Right atrium auricular region (tissue), 2 donors: Measurements from ENCODE around the gene LINC01488. TPM values are rescaled to one million over a fixed set of nuclear protein-coding genes. Genes with fewer than 3 reads are reported as not detected.
A peak's percentile ranks its signal among the peaks of the same experiment; 100 is the strongest.

ENCODE experiments used
- DNase-seq: peaks from one replicate; pipeline ENCODE4 v3.0.0-alpha.2; 2019; ENCODE audit warnings: low spot score
- H3K27ac ChIP-seq, 2 donors: fragments of 200-600 bp; sonication (generic); 1 replicate in 1 of 2; 2 replicates in 1 of 2; pipeline ENCODE4 v1.5.1; 2016 to 2019
- H3K27me3 ChIP-seq, 2 donors: fragments of 200-600 bp; sonication (generic); one replicate each; pipeline versions ENCODE4 v1.5.1 to v1.6.0; 2017 to 2019
- H3K36me3 ChIP-seq: fragments of 200-600 bp; sonication (generic); one replicate; pipeline ENCODE4 v1.5.1; 2016
- H3K4me1 ChIP-seq, 2 donors: fragments of 200-600 bp; sonication (generic); one replicate each; pipeline versions ENCODE4 v1.5.1 to v1.6.0; 2017 to 2019
- H3K4me3 ChIP-seq, 2 donors: fragments of 200-600 bp; sonication (generic); 1 replicate in 1 of 2; 2 replicates in 1 of 2; pipeline ENCODE4 v1.5.1; 2017 to 2019; ENCODE audit warnings: mild to moderate bottlenecking in 1 of 2, moderate library complexity in 1 of 2
- H3K9me3 ChIP-seq, 2 donors: fragments of 200-600 bp; sonication (generic); one replicate each; pipeline ENCODE4 v1.5.1; 2019
- CTCF ChIP-seq, 2 donors: fragments of 200-600 bp; sonication (generic); IDR thresholded peaks; one replicate each; pipeline ENCODE4 v1.5.1; 2019; ENCODE audit warnings: antibody characterized with exemption in 2 of 2
- total RNA-seq, 2 donors: library from RNA; depleted of rRNA; stranded (reverse); fragments of >200 nt; gene quantifications; one replicate each; pipeline ENCODE4 v1.1.0, GENCODE V29; 2016

LINC01488 gene
- total RNA-seq, 2 donors from 2014 or later, result not detected

GRCh38 chr11:69480547-69481392, 693 bp upstream of the LINC01488 start:
- no peak for DNase-seq
- peaks cover 0 to 38% of the 10 kb centered on the region in 2 donors for H3K4me1 ChIP-seq
- no peak for TF ChIP-seq CTCF (IDR thresholded peaks at IDR 0.05)
- no peaks in the 10 kb centered on the region for H3K36me3 ChIP-seq
- H3K4me3 ChIP-seq, result no peak overlapping the region
- no peaks in the 10 kb centered on the region for H3K27me3 ChIP-seq
- H3K9me3 ChIP-seq, result no peaks in the 10 kb centered on the region
- peak overlapping the region; percentile 23 to 26 for H3K27ac ChIP-seq

- DNase-seq, result no peak
- no peaks in the 10 kb centered on the region for H3K9me3 ChIP-seq
- H3K27me3 ChIP-seq, result no peaks in the 10 kb centered on the region
- H3K4me3 ChIP-seq, result no peak overlapping the region
- TF ChIP-seq CTCF (IDR thresholded peaks at IDR 0.05), result no peak
- no peaks in the 10 kb centered on the region for H3K36me3 ChIP-seq
- no peak overlapping the region for H3K27ac ChIP-seq
- peaks cover 0 to 52% of the 10 kb centered on the region in 2 donors for H3K4me1 ChIP-seq
These were observed 859 bp downstream of the LINC01488 start for GRCh38 chr11:69482322-69482721.

DNA sequence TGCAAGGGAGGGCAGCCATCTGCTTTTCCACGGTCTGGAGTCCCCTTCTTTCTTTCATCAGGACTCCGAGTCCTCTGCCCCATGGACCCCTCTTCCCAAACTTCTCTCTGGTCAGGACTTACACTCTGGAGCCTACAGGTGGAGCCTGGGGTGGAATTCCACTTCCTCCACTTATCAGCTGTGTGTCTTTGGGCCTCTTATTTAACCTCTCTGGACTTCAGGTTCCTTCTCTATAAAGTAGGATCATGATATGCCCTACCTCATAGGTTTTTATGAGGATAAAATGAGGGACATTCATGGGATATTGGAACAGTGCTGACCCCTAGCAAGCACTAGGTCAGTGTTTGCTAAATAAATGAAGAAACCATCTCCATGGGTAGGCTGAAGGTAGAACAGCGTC, 1.7 kb downstream of the LINC01488 start:
- no peaks in the 10 kb centered on the region for H3K9me3 ChIP-seq
- no peaks in the 10 kb centered on the region for H3K27me3 ChIP-seq
- H3K4me1 ChIP-seq, result peaks cover 0 to 52% of the 10 kb centered on the region in 2 donors
- no peaks in the 10 kb centered on the region for H3K36me3 ChIP-seq
- no peak for DNase-seq
- H3K4me3 ChIP-seq, result no peak overlapping the region
- TF ChIP-seq CTCF (IDR thresholded peaks at IDR 0.05), result no peak
- no peak overlapping the region for H3K27ac ChIP-seq

GRCh38 chr11:69483691-69484426, 2.4 kb downstream of the LINC01488 start:
- no peak for DNase-seq

More at GRCh38 chr11:69483691-69484426, 2.4 kb downstream of the LINC01488 start:
- Histone ChIP-seq H3K9me3 (no peaks in the 10 kb centered on the region), H3K4me3 (no peak overlapping the region), H3K4me1 (peaks cover 0 to 59% of the 10 kb centered on the region in 2 donors), H3K27ac (no peak overlapping the region), H3K27me3 (no peaks in the 10 kb centered on the region), H3K36me3 (no peaks in the 10 kb centered on the region)
- no peak for TF ChIP-seq CTCF (IDR thresholded peaks at IDR 0.05)
